NOMO-1 treated with DMSO at 0.1 percent for 48 hours (cell line): ENCODE results near the gene ADAMTS7.
"Not testable (repeated sequence)": the region's sequence is repeated elsewhere in the genome, so short reads cannot be mapped to it uniquely, and the experiment has no call there.

Experiments used
- DNase-seq: peaks from one replicate; lab custom pipeline; 2025; ENCODE audit not compliant: unreplicated experiment; lab: John Stamatoyannopoulos, UW

ADAMTS7 gene

GRCh38 chr15:78753751-78754535 is 57.3 kb downstream of the ADAMTS7 start:
- not testable (repeated sequence) for DNase-seq

GRCh38 chr15:78753359-78753659 is 58.0 kb downstream of the ADAMTS7 start:
- not testable (repeated sequence) for DNase-seq

- no peak for DNase-seq
Observed at GRCh38 chr15:78752492-78753358, 58.5 kb downstream of the ADAMTS7 start.

- DNase-seq: no peak
Observed at GRCh38 chr15:78751602-78751979, 59.7 kb downstream of the ADAMTS7 start.

- DNase-seq: peak; percentile 84
Observed at GRCh38 chr15:78750974-78751601, 60.2 kb downstream of the ADAMTS7 start.

- no peak for DNase-seq
Observed at GRCh38 chr15:78750566-78750965, 60.7 kb downstream of the ADAMTS7 start.

GRCh38 chr15:78749831-78750230 is 61.4 kb downstream of the ADAMTS7 start:
- DNase-seq: no peak

GRCh38 chr15:78747877-78748276 is 63.4 kb downstream of the ADAMTS7 start:
- not testable (repeated sequence) for DNase-seq

- DNase-seq: not testable (repeated sequence)
Observed at GRCh38 chr15:78741674-78742073, 69.6 kb downstream of the ADAMTS7 start.

GRCh38 chr15:78740904-78741274 is 70.4 kb downstream of the ADAMTS7 start:
- DNase-seq: no peak

GRCh38 chr15:78739996-78740903 is 71.0 kb downstream of the ADAMTS7 start:
- peak; percentile 51 for DNase-seq

GRCh38 chr15:78739206-78739605 is 72.1 kb downstream of the ADAMTS7 start:
- DNase-seq: no peak

GRCh38 chr15:78737931-78738558 is 73.2 kb downstream of the ADAMTS7 start:
- DNase-seq: peak; percentile 35

GRCh38 chr15:78737187-78737820 is 74.0 kb downstream of the ADAMTS7 start:
- DNase-seq: no peak

GRCh38 chr15:78736286-78736685 is 75.0 kb downstream of the ADAMTS7 start:
- DNase-seq: not testable (repeated sequence)

GRCh38 chr15:78734451-78735064 is 76.7 kb downstream of the ADAMTS7 start:
- no peak for DNase-seq

- no peak for DNase-seq
Observed at GRCh38 chr15:78732634-78733033, 78.6 kb downstream of the ADAMTS7 start.

GRCh38 chr15:78730955-78731354 is 80.3 kb downstream of the ADAMTS7 start:
- DNase-seq: no peak

GRCh38 chr15:78728427-78728826 is 82.8 kb downstream of the ADAMTS7 start:
- DNase-seq: not testable (repeated sequence)
